ENCODE data around the gene UQCC5.

Gene UQCC5

GRCh38 chr3:52537165-52537620 lies 788 bp downstream of the UQCC5 start:
- CTCF ChIA-PET: interaction anchor here (1.0 to 1.4 kb wide), 3 partner anchors 14 to 71 kb away, joined by 3 read pairs; no protein-coding TSS in a partner anchor

DNA sequence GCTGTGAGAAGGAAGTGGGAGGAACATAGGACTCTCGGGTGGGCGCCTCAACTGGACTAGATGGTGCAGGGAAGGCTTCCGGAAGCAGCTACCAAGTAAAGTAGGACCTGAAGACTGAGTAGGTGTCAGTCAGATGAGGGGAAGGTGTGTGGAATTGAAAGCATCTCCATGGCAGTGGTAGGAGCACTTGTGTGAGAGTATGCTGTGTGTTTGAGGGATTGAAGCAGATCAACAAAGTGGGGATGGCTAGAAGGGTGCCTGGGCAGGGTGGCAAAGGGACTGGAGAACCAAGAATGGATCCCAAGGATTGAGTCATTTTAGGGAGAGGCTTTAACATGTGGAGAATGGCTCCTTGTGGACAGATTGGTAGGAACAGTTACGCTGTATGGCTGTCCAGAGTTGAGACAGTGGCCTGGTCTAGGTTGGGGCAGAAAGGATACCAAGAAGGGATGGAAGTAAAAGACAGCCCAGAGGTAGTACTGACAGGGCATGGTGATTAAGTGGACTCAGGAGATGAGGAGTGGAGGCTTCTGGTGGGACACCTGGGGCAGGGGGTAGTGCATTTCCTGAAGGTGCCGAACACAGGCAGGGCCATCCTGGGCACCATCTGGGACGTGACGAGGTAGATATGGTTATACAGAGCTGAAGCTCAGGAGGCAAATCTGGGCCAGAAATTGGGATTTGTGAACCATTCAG lies 1.5 kb downstream of the UQCC5 start:
- WGBS (ENCODE audit: insufficient coverage): 91% methylated on average over 7 of the region's 7 CpGs
- ChIA-PET POLR2A (no interaction called here), CTCF (interaction anchor here (1.0 to 1.1 kb wide), 2 partner anchors 14 to 71 kb away, joined by 3 read pairs; no protein-coding TSS in a partner anchor)
- Histone ChIP-seq H3K9me3 (ENCODE audit: control extremely low read depth in 1 of 5, control insufficient read depth in 4 of 5, insufficient read depth in 2 of 5, low read depth in 1 of 5, low read length in 4 of 5) (no peaks in the 10 kb centered on the region), H3K36me3 (ENCODE audit: control insufficient read depth in 4 of 4, insufficient read depth in 4 of 4, low read length in 3 of 4) (peaks cover 3 to 26% (median 7%) of the 10 kb centered on the region in 4 experiments), H3K4me3 (ENCODE audit: control insufficient read depth in 1 of 7, extremely low read depth in 1 of 7, insufficient read depth in 4 of 7, low read depth in 2 of 7, low read length in 6 of 7) (peak overlapping the region in 6 of 7 experiments; percentile 32 to 91 (median 84)), H3K4me1 (ENCODE audit: control extremely low read depth in 1 of 4, control insufficient read depth in 4 of 4, insufficient read depth in 4 of 4, low read length in 3 of 4) (peaks cover 10 to 51% (median 41%) of the 10 kb centered on the region in 4 experiments), H3K27ac (ENCODE audit: insufficient read depth in 1 of 2, low read depth in 1 of 2, low read length in 2 of 2, poor library complexity in 1 of 2, severe bottlenecking in 2 of 2) (no peak overlapping the region), H3K27me3 (replicated peaks in 2 of 5; ENCODE audit: control insufficient read depth in 4 of 5, insufficient read depth in 5 of 5, low read length in 4 of 5) (no peaks in the 10 kb centered on the region)
- no peak for DNase-seq

More at GRCh38 chr3:52537165-52537620, 788 bp downstream of the UQCC5 start:
- 10% methylated on average over 6 of the region's 6 CpGs for WGBS (ENCODE audit: insufficient coverage)
- Histone ChIP-seq H3K4me1 (ENCODE audit: control extremely low read depth in 1 of 4, control insufficient read depth in 4 of 4, insufficient read depth in 4 of 4, low read length in 3 of 4) (peaks cover 13 to 58% (median 47%) of the 10 kb centered on the region in 4 experiments), H3K4me3 (ENCODE audit: control insufficient read depth in 1 of 7, extremely low read depth in 1 of 7, insufficient read depth in 4 of 7, low read depth in 2 of 7, low read length in 6 of 7) (peak overlapping the region; percentile 48 to 91 (median 87)), H3K27ac (ENCODE audit: insufficient read depth in 1 of 2, low read depth in 1 of 2, low read length in 2 of 2, poor library complexity in 1 of 2, severe bottlenecking in 2 of 2) (peak overlapping the region; percentile 56 to 86), H3K9me3 (ENCODE audit: control extremely low read depth in 1 of 5, control insufficient read depth in 4 of 5, insufficient read depth in 2 of 5, low read depth in 1 of 5, low read length in 4 of 5) (no peaks in the 10 kb centered on the region), H3K27me3 (replicated peaks in 2 of 5; ENCODE audit: control insufficient read depth in 4 of 5, insufficient read depth in 5 of 5, low read length in 4 of 5) (no peaks in the 10 kb centered on the region), H3K36me3 (ENCODE audit: control insufficient read depth in 4 of 4, insufficient read depth in 4 of 4, low read length in 3 of 4) (peaks cover 3 to 26% (median 7%) of the 10 kb centered on the region in 4 experiments)
- POLR2A ChIA-PET: interaction anchor here (1.1 kb wide), 1 partner anchor 15 kb away, joined by 3 read pairs; no protein-coding TSS in a partner anchor
- DNase-seq: no peak

- no peaks in the 10 kb centered on the region for H3K9me3 ChIP-seq (ENCODE audit: control extremely low read depth in 1 of 5, control insufficient read depth in 4 of 5, insufficient read depth in 2 of 5, low read depth in 1 of 5, low read length in 4 of 5)
- DNase-seq: no peak
- peak overlapping the region in 2 of 7 experiments; percentile 3 to 42 for H3K4me3 ChIP-seq (ENCODE audit: control insufficient read depth in 1 of 7, extremely low read depth in 1 of 7, insufficient read depth in 4 of 7, low read depth in 2 of 7, low read length in 6 of 7)
- peaks cover 3 to 31% (median 9%) of the 10 kb centered on the region in 4 experiments for H3K36me3 ChIP-seq (ENCODE audit: control insufficient read depth in 4 of 4, insufficient read depth in 4 of 4, low read length in 3 of 4)
- H3K27ac ChIP-seq (ENCODE audit: insufficient read depth in 1 of 2, low read depth in 1 of 2, low read length in 2 of 2, poor library complexity in 1 of 2, severe bottlenecking in 2 of 2): peak overlapping the region in 1 of 2 experiments; percentile 26
- 79% methylated on average over 5 of the region's 5 CpGs for WGBS (ENCODE audit: insufficient coverage)
- ChIA-PET POLR2A (interaction anchor here (0.6 kb wide), 1 partner anchor 22 kb away, joined by 3 read pairs; no protein-coding TSS in a partner anchor), CTCF (interaction anchor here (1.0 kb wide), 1 partner anchor 43 kb away, joined by 3 read pairs; no protein-coding TSS in a partner anchor)
- H3K27me3 ChIP-seq (replicated peaks in 2 of 5; ENCODE audit: control insufficient read depth in 4 of 5, insufficient read depth in 5 of 5, low read length in 4 of 5): no peaks in the 10 kb centered on the region
- peaks cover 10 to 48% (median 31%) of the 10 kb centered on the region in 4 experiments for H3K4me1 ChIP-seq (ENCODE audit: control extremely low read depth in 1 of 4, control insufficient read depth in 4 of 4, insufficient read depth in 4 of 4, low read length in 3 of 4)
Measured at GRCh38 chr3:52539010-52539653, 2.7 kb downstream of the UQCC5 start.

DNA sequence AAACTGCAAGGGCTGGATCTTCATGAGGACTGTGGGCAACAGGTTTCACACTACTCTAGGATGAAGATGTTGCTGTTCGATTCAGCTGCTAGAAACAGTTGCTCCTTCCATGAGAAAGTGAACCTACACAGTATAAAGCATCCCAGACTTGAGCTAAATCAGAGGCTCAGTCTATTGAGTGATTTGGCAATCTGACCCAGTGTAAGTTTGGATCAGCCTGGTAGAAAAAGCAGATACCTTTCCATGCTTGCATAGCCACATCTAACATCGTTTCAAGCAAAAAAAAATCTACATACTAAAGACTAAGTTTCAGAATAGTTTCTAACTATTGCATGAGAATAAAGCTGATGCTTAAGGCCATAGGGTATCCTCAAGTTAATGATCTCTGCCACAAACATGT lies 4.6 kb downstream of the UQCC5 start:
- no peak overlapping the region for H3K4me3 ChIP-seq (ENCODE audit: control insufficient read depth in 1 of 7, extremely low read depth in 1 of 7, insufficient read depth in 4 of 7, low read depth in 2 of 7, low read length in 6 of 7)
- H3K27me3 ChIP-seq (replicated peaks in 2 of 5; ENCODE audit: control insufficient read depth in 4 of 5, insufficient read depth in 5 of 5, low read length in 4 of 5): no peaks in the 10 kb centered on the region
- H3K4me1 ChIP-seq (ENCODE audit: control extremely low read depth in 1 of 4, control insufficient read depth in 4 of 4, insufficient read depth in 4 of 4, low read length in 3 of 4): peaks cover 6 to 30% (median 24%) of the 10 kb centered on the region in 4 experiments
- DNase-seq: no peak
- ChIA-PET CTCF (interaction anchor here (1.0 to 1.8 kb wide), 2 partner anchors 11 to 68 kb away, joined by 3 to 4 read pairs; no protein-coding TSS in a partner anchor), POLR2A (interaction anchor here (0.6 kb wide), 2 partner anchors 42 to 262 kb away, joined by 3 to 5 read pairs; partner anchors contain the start of gene WDR82)
- H3K9me3 ChIP-seq (ENCODE audit: control extremely low read depth in 1 of 5, control insufficient read depth in 4 of 5, insufficient read depth in 2 of 5, low read depth in 1 of 5, low read length in 4 of 5): no peaks in the 10 kb centered on the region
- WGBS (ENCODE audit: insufficient coverage): 100% methylated on average over 1 of the region's 2 CpGs
- H3K27ac ChIP-seq (ENCODE audit: insufficient read depth in 1 of 2, low read depth in 1 of 2, low read length in 2 of 2, poor library complexity in 1 of 2, severe bottlenecking in 2 of 2): no peak overlapping the region
- peaks cover 3 to 42% (median 13%) of the 10 kb centered on the region in 4 experiments for H3K36me3 ChIP-seq (ENCODE audit: control insufficient read depth in 4 of 4, insufficient read depth in 4 of 4, low read length in 3 of 4)

- no peak for DNase-seq
- no peaks in the 10 kb centered on the region for H3K4me1 ChIP-seq (ENCODE audit: control extremely low read depth in 1 of 4, control insufficient read depth in 4 of 4, insufficient read depth in 4 of 4, low read length in 3 of 4)
- H3K36me3 ChIP-seq (ENCODE audit: control insufficient read depth in 4 of 4, insufficient read depth in 4 of 4, low read length in 3 of 4): peaks cover 14 to 53% (median 35%) of the 10 kb centered on the region in 4 experiments
- no peaks in the 10 kb centered on the region for H3K9me3 ChIP-seq (ENCODE audit: control extremely low read depth in 1 of 5, control insufficient read depth in 4 of 5, insufficient read depth in 2 of 5, low read depth in 1 of 5, low read length in 4 of 5)
- H3K27ac ChIP-seq (ENCODE audit: insufficient read depth in 1 of 2, low read depth in 1 of 2, low read length in 2 of 2, poor library complexity in 1 of 2, severe bottlenecking in 2 of 2): no peak overlapping the region
- POLR2A ChIA-PET: no interaction called here
- no peak overlapping the region for H3K4me3 ChIP-seq (ENCODE audit: control insufficient read depth in 1 of 7, extremely low read depth in 1 of 7, insufficient read depth in 4 of 7, low read depth in 2 of 7, low read length in 6 of 7)
- no peaks in the 10 kb centered on the region for H3K27me3 ChIP-seq (replicated peaks in 2 of 5; ENCODE audit: control insufficient read depth in 4 of 5, insufficient read depth in 5 of 5, low read length in 4 of 5)
- WGBS (ENCODE audit: insufficient coverage): 93% methylated on average over 4 of the region's 4 CpGs
- CTCF ChIA-PET: interaction anchor here (1.0 kb wide), 2 partner anchors 10 to 72 kb away, joined by 3 read pairs; no protein-coding TSS in a partner anchor
Measured at GRCh38 chr3:52544937-52545336, 8.5 kb downstream of the UQCC5 start.

DNA sequence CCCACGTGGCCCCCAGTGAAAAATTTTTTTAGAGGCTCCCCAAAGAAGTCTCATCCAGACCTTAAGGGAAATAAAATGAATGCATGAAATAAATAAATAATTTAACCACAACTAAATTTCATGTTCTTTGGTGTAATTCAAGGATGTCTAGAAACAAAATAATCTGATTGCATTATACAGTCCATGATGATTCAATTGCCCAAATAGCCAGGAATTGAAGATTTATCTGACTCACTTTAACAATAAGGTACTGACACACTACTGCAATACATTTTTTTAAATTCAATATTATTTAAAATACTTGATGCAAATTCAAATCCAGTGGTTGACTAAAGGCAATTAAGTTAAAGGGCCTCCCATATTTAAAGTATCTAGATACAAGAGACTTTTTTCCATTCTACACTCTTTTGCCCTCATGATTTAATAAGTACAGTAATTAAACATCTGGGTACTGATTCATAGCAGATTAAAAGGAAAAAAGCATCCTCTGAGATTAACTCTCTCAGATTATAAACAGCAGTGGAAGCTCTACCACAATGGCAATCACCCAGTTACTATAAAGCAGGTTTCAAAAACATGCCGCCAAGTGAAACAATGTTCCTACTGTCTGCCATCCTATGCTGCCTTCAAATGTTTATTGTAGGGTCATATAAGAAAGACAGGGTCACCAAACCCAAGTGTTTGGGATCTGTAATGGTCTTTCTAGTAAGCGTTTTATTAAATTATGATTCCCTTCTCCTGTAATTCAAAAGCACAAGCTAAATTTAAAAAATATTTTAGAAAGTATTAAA lies 9.9 kb downstream of the UQCC5 start:
- H3K27ac ChIP-seq (ENCODE audit: insufficient read depth in 1 of 2, low read depth in 1 of 2, low read length in 2 of 2, poor library complexity in 1 of 2, severe bottlenecking in 2 of 2): no peak overlapping the region
- whole genome bisulfite sequencing (ENCODE audit: insufficient coverage): no CpG with 5 or more reads among the region's 3 CpGs
- H3K36me3 ChIP-seq (ENCODE audit: control insufficient read depth in 4 of 4, insufficient read depth in 4 of 4, low read length in 3 of 4): peaks cover 20 to 59% (median 40%) of the 10 kb centered on the region in 4 experiments
- no peaks in the 10 kb centered on the region for H3K9me3 ChIP-seq (ENCODE audit: control extremely low read depth in 1 of 5, control insufficient read depth in 4 of 5, insufficient read depth in 2 of 5, low read depth in 1 of 5, low read length in 4 of 5)
- H3K4me3 ChIP-seq (ENCODE audit: control insufficient read depth in 1 of 7, extremely low read depth in 1 of 7, insufficient read depth in 4 of 7, low read depth in 2 of 7, low read length in 6 of 7): no peak overlapping the region
- no peak for DNase-seq
- CTCF ChIA-PET: interaction anchor here (1.0 to 1.3 kb wide), 3 partner anchors 9 to 74 kb away, joined by 3 read pairs; no protein-coding TSS in a partner anchor
- no peaks in the 10 kb centered on the region for H3K27me3 ChIP-seq (replicated peaks in 2 of 5; ENCODE audit: control insufficient read depth in 4 of 5, insufficient read depth in 5 of 5, low read length in 4 of 5)
- no peaks in the 10 kb centered on the region for H3K4me1 ChIP-seq (ENCODE audit: control extremely low read depth in 1 of 4, control insufficient read depth in 4 of 4, insufficient read depth in 4 of 4, low read length in 3 of 4)
- POLR2A ChIA-PET: no interaction called here
